Measurements from ENCODE around the gene DNAJB12.
A peak's percentile ranks its signal among the peaks of the same experiment; 100 is the strongest.
"Not testable (repeated sequence)": the region's sequence is repeated elsewhere in the genome, so short reads cannot be mapped to it uniquely, and the experiment has no call there.

DNAJB12 gene

GRCh38 chr10:72315611-72316385 lies 38.9 kb downstream of the DNAJB12 start:
- no peak for DNase-seq

GRCh38 chr10:72315054-72315453 lies 39.7 kb downstream of the DNAJB12 start:
- no peak for DNase-seq

- no peak for DNase-seq
These were observed 40.5 kb downstream of the DNAJB12 start for GRCh38 chr10:72314263-72314662.

- DNase-seq = no peak
These were observed 41.8 kb downstream of the DNAJB12 start for GRCh38 chr10:72312865-72313391.

GRCh38 chr10:72311667-72312066 lies 43.1 kb downstream of the DNAJB12 start:
- DNase-seq = no peak

- DNase-seq = no peak
These were observed 44.1 kb downstream of the DNAJB12 start for GRCh38 chr10:72310636-72311035.

- no peak for DNase-seq
These were observed 44.5 kb downstream of the DNAJB12 start for GRCh38 chr10:72310241-72310633.

- no peak for DNase-seq
These were observed 45.2 kb downstream of the DNAJB12 start for GRCh38 chr10:72309290-72310240.

- DNase-seq = no peak
These were observed 46.3 kb downstream of the DNAJB12 start for GRCh38 chr10:72308320-72308987.

GRCh38 chr10:72307711-72308110 lies 47.0 kb downstream of the DNAJB12 start:
- DNase-seq = not testable (repeated sequence)

- no peak for DNase-seq
These were observed 48.4 kb downstream of the DNAJB12 start for GRCh38 chr10:72306215-72306760.

GRCh38 chr10:72303424-72304128 lies 51.1 kb downstream of the DNAJB12 start:
- DNase-seq = no peak

- no peak for DNase-seq
These were observed 55.9 kb downstream of the DNAJB12 start for GRCh38 chr10:72298592-72299519.

GRCh38 chr10:72297805-72298591 lies 56.7 kb downstream of the DNAJB12 start:
- DNase-seq = peak; percentile 49

- DNase-seq = no peak
These were observed 57.4 kb downstream of the DNAJB12 start for GRCh38 chr10:72297281-72297804.

- not testable (repeated sequence) for DNase-seq
These were observed 57.9 kb downstream of the DNAJB12 start for GRCh38 chr10:72296829-72297280.

- DNase-seq = no peak
These were observed 59.3 kb downstream of the DNAJB12 start for GRCh38 chr10:72295330-72295910.

- no peak for DNase-seq
These were observed 62.5 kb downstream of the DNAJB12 start for GRCh38 chr10:72292223-72292691.

GRCh38 chr10:72291019-72291532 lies 63.6 kb downstream of the DNAJB12 start:
- no peak for DNase-seq

All from NCI-H187 treated with DMSO at 0.1 percent for 48 hours (cell line).